IMR-90 (cell line): ENCODE results near the gene CCL27.

Experiments used
- CEBPB ChIP-seq: IDR thresholded peaks from 2 replicates; pipeline ENCODE4 v1.6.1; 2012; ENCODE audit warnings: low read depth, low read length, improper control_type of control experiment
- CHD1 ChIP-seq: IDR thresholded peaks from 2 replicates; pipeline ENCODE4 v1.6.1; 2012; ENCODE audit warnings: low read depth, low read length, improper control_type of control experiment
- NFE2L2 ChIP-seq: fragments of 150-350 bp; IDR thresholded peaks from 2 replicates; pipeline ENCODE4 v1.6.1; 2016; ENCODE audit warnings: low read depth, mild to moderate bottlenecking, low read length
- POLR2A ChIP-seq: IDR thresholded peaks from 2 replicates; pipeline ENCODE4 v1.6.1; 2012; ENCODE audit warnings: mild to moderate bottlenecking, low read depth, low read length
- RAD21 ChIP-seq: IDR thresholded peaks from 2 replicates; pipeline ENCODE4 v1.6.1; 2012; ENCODE audit warnings: low read length, improper control_type of control experiment
- SMC3 ChIP-seq: fragments of 150-350 bp; IDR thresholded peaks from 2 replicates; pipeline ENCODE4 v1.6.1; 2016; ENCODE audit warnings: low read depth, mild to moderate bottlenecking, antibody characterized with exemption, low read length, moderate library complexity
- TF ChIP-seq, protein P1 (sequence below): conservative IDR thresholded peaks from 2 replicates; pipeline ENCODE4 v1.5.1; 2012; ENCODE audit warnings: mild to moderate bottlenecking, low read depth, low read length, improper control_type of control experiment

DNA sequence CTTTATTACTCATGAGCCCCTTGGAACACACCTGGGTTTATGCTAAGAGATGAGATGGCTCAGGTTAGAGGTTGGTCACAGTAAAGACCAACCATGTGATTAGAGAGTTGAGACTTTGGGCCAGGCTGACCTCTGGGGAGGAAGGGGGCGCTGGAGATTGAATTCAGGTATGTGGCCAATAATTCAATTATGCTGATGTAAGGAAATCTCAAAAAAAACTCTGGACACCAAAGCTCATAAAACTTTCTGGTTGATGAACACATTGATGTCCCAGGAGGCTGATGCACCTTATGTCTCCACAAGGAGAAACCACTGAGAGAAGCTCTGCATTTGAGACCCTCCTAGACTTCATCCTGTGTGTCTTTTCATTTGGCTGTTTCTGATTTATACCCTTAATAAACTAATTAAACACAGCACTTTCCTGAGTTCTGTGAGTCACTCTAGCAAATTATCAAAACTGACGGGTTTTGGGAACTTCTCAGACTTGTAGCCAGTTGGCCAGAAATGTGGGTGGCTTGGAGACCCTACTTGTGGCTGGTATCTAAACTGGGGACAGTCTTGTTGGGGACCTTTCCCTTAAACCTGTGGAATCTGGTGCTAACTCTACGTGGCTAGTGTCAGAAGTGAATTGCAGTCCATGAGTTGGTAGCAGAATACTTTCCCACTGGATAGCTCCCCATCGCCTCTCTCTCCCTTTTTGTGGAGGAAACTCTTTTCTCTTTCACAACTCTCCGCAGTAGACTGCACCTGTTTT lies 7.5 kb upstream of the CCL27 start:
- TF ChIP-seq, protein P1, sequence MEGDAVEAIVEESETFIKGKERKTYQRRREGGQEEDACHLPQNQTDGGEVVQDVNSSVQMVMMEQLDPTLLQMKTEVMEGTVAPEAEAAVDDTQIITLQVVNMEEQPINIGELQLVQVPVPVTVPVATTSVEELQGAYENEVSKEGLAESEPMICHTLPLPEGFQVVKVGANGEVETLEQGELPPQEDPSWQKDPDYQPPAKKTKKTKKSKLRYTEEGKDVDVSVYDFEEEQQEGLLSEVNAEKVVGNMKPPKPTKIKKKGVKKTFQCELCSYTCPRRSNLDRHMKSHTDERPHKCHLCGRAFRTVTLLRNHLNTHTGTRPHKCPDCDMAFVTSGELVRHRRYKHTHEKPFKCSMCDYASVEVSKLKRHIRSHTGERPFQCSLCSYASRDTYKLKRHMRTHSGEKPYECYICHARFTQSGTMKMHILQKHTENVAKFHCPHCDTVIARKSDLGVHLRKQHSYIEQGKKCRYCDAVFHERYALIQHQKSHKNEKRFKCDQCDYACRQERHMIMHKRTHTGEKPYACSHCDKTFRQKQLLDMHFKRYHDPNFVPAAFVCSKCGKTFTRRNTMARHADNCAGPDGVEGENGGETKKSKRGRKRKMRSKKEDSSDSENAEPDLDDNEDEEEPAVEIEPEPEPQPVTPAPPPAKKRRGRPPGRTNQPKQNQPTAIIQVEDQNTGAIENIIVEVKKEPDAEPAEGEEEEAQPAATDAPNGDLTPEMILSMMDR = no peak
- no peak for TF ChIP-seq SMC3
- TF ChIP-seq RAD21 = no peak
- TF ChIP-seq NFE2L2 = no peak
- TF ChIP-seq CEBPB = no peak
- TF ChIP-seq CHD1 = no peak
- TF ChIP-seq POLR2A = no peak
